Thyroid gland (tissue), 4 donors: ENCODE results near the gene GPSM1. TPM values are rescaled to one million over a fixed set of nuclear protein-coding genes. Genes with fewer than 3 reads are reported as not detected.

ENCODE experiments used
- DNase-seq, 2 donors: peaks; one replicate each; pipeline ENCODE4 v3.0.0-alpha.2; 2019
- H3K27ac ChIP-seq, 3 donors: fragments of 200-600 bp; sonication (generic); 1 replicate in 2 of 3; 2 replicates in 1 of 3; pipeline ENCODE4 v1.5.1; 2016 to 2019; ENCODE audit warnings: mild to moderate bottlenecking in 1 of 3, moderate library complexity in 1 of 3
- H3K27me3 ChIP-seq: fragments of 200-600 bp; sonication (generic); one replicate; pipeline ENCODE4 v1.5.1; 2019
- H3K36me3 ChIP-seq, 2 donors: fragments of 200-600 bp; sonication (generic); one replicate each; pipeline ENCODE4 v1.5.1; 2016 to 2019
- H3K4me1 ChIP-seq, 2 donors: fragments of 200-600 bp; sonication (generic); one replicate each; pipeline ENCODE4 v1.5.1; 2017 to 2019
- H3K4me3 ChIP-seq, 3 donors: fragments of 200-600 bp; sonication (generic); replicated peaks in 1 of 3; 1 replicate in 2 of 3; 2 replicates in 1 of 3; pipeline ENCODE4 v1.5.1; 2016; ENCODE audit warnings: mild to moderate bottlenecking in 1 of 3
- H3K9me3 ChIP-seq: fragments of 200-600 bp; sonication (generic); one replicate; pipeline ENCODE4 v1.5.1; 2017
- CTCF ChIP-seq, 6 experiments: fragments of 200-600 bp in 3 of 6; fragments of 450-650 bp in 3 of 6; sonication (generic) in 3 of 6; IDR thresholded peaks; one replicate each; pipeline ENCODE4 v1.5.1; 2016 to 2019; ENCODE audit warnings: antibody characterized with exemption in 6 of 6, mild to moderate bottlenecking in 2 of 6, inconsistent platforms in 1 of 6, moderate library complexity in 1 of 6
- POLR2A ChIP-seq, 2 donors: fragments of 450-650 bp; IDR thresholded peaks; one replicate each; pipeline ENCODE4 v1.6.1; 2017; ENCODE audit warnings: antibody characterized with exemption in 2 of 2, mild to moderate bottlenecking in 2 of 2, moderate library complexity in 1 of 2
- WGBS, 2 donors: methylation state at CpG; one replicate each; pipeline ENCODE4 v1.1.5; 2017; 5-methylcytosine and 5-hydroxymethylcytosine counted together
- intact Hi-C: fragments of 100-400 bp; cut with DNase I; formaldehyde crosslinking; loops from one replicate; pipeline ENCODE4 v1.15.1; 2023
- total RNA-seq, 4 donors: library from RNA; depleted of rRNA; stranded (reverse); fragments of >200 nt; gene quantifications; one replicate each; pipeline ENCODE4 v1.2.3, GENCODE V29; 2016

GPSM1 gene
- total RNA-seq, 4 donors from 2014 or later = 5.9 to 18.1 (median 12.2) TPM

GRCh38 chr9:136290508-136291000 lies 36.8 kb upstream of the GPSM1 start:
- no peak overlapping the region for H3K4me3 ChIP-seq
- 77 to 100% methylated on average over 5 to 9 of the region's 31 CpGs for WGBS, 2 donors
- H3K9me3 ChIP-seq = no peaks in the 10 kb centered on the region
- no peaks in the 10 kb centered on the region for H3K27me3 ChIP-seq
- H3K27ac ChIP-seq = no peak overlapping the region
- peaks cover 0 to 5% of the 10 kb centered on the region in 2 donors for H3K4me1 ChIP-seq
- TF ChIP-seq POLR2A (IDR thresholded peaks at IDR 0.05) = no peak
- no peak for TF ChIP-seq CTCF (IDR thresholded peaks at IDR 0.05)
- DNase-seq = no peak
- no peaks in the 10 kb centered on the region for H3K36me3 ChIP-seq
- intact Hi-C loops = no loop called here

- 78 to 83% methylated on average over 16 to 18 of the region's 22 CpGs for WGBS, 2 donors
- Histone ChIP-seq H3K4me1 (peaks cover 0 to 5% of the 10 kb centered on the region in 2 donors), H3K36me3 (no peaks in the 10 kb centered on the region), H3K4me3 (no peak overlapping the region), H3K9me3 (no peaks in the 10 kb centered on the region), H3K27me3 (no peaks in the 10 kb centered on the region), H3K27ac (no peak overlapping the region)
- intact Hi-C loops = no loop called here
- TF ChIP-seq POLR2A (IDR thresholded peaks at IDR 0.05) (no peak), CTCF (IDR thresholded peaks at IDR 0.05) (no peak)
- no peak for DNase-seq
Observed at GRCh38 chr9:136291306-136292025, 35.9 kb upstream of the GPSM1 start.

- TF ChIP-seq CTCF (IDR thresholded peaks at IDR 0.05) (no peak), POLR2A (IDR thresholded peaks at IDR 0.05) (no peak)
- H3K36me3 ChIP-seq = no peaks in the 10 kb centered on the region
- no peak for DNase-seq
- H3K27me3 ChIP-seq = no peaks in the 10 kb centered on the region
- intact Hi-C loops = no loop called here
- H3K4me3 ChIP-seq = no peak overlapping the region
- peaks cover 0 to 8% of the 10 kb centered on the region in 2 donors for H3K4me1 ChIP-seq
- no peaks in the 10 kb centered on the region for H3K9me3 ChIP-seq
- no peak overlapping the region for H3K27ac ChIP-seq
- WGBS, 2 donors = 89 to 92% methylated on average over 3 to 6 of the region's 19 CpGs
Observed at GRCh38 chr9:136292026-136292538, 35.3 kb upstream of the GPSM1 start.

GRCh38 chr9:136292591-136293448 lies 34.5 kb upstream of the GPSM1 start:
- TF ChIP-seq CTCF (IDR thresholded peaks at IDR 0.05) (no peak), POLR2A (IDR thresholded peaks at IDR 0.05) (no peak)
- Histone ChIP-seq H3K4me3 (no peak overlapping the region), H3K36me3 (no peaks in the 10 kb centered on the region), H3K9me3 (no peaks in the 10 kb centered on the region), H3K27me3 (no peaks in the 10 kb centered on the region), H3K4me1 (peaks cover 0 to 15% of the 10 kb centered on the region in 2 donors), H3K27ac (no peak overlapping the region)
- DNase-seq = no peak
- intact Hi-C loops = no loop called here
- 75 to 89% methylated on average over 29 to 34 of the region's 34 CpGs for whole genome bisulfite sequencing, 2 donors
